ENCODE results near the gene RNF14.

RNF14 gene

DNA sequence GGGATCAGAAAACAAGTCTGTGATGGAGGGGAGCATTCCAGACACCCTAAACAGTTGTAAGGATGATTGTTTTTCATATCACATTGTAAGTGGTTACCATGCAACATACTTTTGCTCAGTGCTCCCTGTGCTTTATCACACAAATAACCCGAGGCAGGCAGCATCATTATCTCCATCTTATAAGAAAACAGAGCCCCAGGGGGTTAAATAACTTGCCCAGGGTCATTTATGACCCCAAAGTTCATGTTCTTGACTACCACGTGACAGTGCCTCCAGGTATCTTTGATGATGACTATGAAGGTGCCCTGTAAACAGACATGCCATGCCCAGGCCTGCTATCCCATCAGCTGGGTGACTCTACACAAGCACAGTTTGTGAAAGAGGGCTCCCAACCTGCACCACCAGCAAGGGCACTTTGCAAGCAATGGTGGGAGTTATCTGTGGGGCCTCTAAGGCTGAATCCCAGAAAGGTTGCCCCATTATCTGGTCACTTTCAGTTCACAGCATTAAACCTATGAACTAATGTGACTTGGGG lies 34.4 kb downstream of the RNF14 start:
- TF ChIP-seq, protein P1, sequence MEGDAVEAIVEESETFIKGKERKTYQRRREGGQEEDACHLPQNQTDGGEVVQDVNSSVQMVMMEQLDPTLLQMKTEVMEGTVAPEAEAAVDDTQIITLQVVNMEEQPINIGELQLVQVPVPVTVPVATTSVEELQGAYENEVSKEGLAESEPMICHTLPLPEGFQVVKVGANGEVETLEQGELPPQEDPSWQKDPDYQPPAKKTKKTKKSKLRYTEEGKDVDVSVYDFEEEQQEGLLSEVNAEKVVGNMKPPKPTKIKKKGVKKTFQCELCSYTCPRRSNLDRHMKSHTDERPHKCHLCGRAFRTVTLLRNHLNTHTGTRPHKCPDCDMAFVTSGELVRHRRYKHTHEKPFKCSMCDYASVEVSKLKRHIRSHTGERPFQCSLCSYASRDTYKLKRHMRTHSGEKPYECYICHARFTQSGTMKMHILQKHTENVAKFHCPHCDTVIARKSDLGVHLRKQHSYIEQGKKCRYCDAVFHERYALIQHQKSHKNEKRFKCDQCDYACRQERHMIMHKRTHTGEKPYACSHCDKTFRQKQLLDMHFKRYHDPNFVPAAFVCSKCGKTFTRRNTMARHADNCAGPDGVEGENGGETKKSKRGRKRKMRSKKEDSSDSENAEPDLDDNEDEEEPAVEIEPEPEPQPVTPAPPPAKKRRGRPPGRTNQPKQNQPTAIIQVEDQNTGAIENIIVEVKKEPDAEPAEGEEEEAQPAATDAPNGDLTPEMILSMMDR (IDR thresholded peaks at IDR 0.05), result no peak
- Histone ChIP-seq H3K36me3 (ENCODE audit: control insufficient read depth, insufficient read depth, low read length) (no peaks in the 10 kb centered on the region), H3K27ac (no peak overlapping the region), H3K9ac (no peak overlapping the region), H3K27me3 (ENCODE audit: control insufficient read depth, insufficient read depth, low read length) (no peaks in the 10 kb centered on the region), H2AFZ (no peak overlapping the region), H3K79me2 (no peaks in the 10 kb centered on the region), H3K4me2 (ENCODE audit: low read length) (no peak overlapping the region), H3K4me1 (no peaks in the 10 kb centered on the region), H3K9me3 (ENCODE audit: control insufficient read depth, low read length) (no peaks in the 10 kb centered on the region), H3K4me3 (ENCODE audit: low read depth, low read length) (no peak overlapping the region)

DNA sequence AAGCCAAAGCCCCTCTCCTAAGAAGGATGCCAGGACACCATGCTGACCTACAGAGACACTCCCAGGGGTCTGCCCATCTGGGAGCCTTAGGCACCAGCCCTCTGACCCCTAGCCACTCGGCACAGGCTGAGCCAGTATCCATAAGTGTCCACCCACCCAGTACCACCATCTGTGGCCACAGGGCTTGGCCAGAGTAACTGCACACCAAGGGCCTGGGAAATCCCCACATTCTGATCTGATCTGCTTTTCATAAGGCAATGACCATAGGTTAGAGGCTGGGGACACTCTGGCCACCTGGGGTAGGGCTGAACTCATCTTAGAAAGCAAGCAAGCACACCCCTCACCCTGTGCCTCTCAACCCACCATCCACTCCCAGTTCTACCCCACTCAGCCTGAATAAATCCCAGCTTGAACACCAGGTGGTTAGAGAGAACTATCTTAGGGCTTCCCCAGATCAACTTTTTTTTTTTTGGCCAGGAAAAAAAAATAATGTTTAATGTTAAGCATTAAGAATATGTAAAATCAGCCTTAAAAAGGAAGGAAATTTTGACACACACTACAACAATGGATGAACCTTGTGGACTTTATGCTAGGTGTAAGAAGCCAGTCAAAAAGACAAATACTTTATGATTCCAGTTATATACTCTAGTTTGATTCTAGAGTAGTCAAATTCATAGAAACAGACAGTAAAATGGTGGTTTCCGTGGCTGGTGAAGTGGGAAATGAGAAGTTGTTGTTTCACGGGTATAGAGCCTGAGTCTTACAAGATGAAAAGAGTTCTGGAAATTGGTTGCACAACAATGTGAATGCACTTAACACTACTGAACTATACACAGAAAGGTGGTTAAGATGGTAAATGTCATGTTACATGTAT lies 37.7 kb downstream of the RNF14 start:
- Histone ChIP-seq H3K27ac (no peak overlapping the region), H3K79me2 (no peaks in the 10 kb centered on the region), H3K36me3 (ENCODE audit: control insufficient read depth, insufficient read depth, low read length) (no peaks in the 10 kb centered on the region), H3K9ac (no peak overlapping the region), H3K4me1 (no peaks in the 10 kb centered on the region), H2AFZ (no peak overlapping the region), H3K27me3 (ENCODE audit: control insufficient read depth, insufficient read depth, low read length) (no peaks in the 10 kb centered on the region), H3K9me3 (ENCODE audit: control insufficient read depth, low read length) (no peaks in the 10 kb centered on the region), H3K4me3 (ENCODE audit: low read depth, low read length) (no peak overlapping the region), H3K4me2 (ENCODE audit: low read length) (no peak overlapping the region)
- TF ChIP-seq, protein P1 (IDR thresholded peaks at IDR 0.05), result no peak

DNA sequence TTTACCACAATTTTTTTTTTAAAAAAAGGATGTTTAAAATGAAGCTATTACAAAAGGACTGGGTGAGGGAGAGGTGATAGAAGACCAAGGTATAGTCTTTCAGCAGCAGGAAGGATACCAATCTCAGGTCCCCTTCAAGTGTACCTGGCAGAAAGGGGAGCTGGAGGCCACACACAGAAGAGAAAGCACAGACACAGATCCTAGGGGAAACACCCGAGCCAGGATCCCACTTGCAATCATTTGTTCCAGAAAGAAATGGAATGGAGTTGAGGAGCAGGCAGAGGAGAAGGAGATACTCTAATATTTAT lies 38.3 kb downstream of the RNF14 start:
- no peak overlapping the region for H3K9ac ChIP-seq
- H3K36me3 ChIP-seq (ENCODE audit: control insufficient read depth, insufficient read depth, low read length), result no peaks in the 10 kb centered on the region
- no peak overlapping the region for H3K4me2 ChIP-seq (ENCODE audit: low read length)
- no peak overlapping the region for H3K27ac ChIP-seq
- no peaks in the 10 kb centered on the region for H3K9me3 ChIP-seq (ENCODE audit: control insufficient read depth, low read length)
- no peaks in the 10 kb centered on the region for H3K27me3 ChIP-seq (ENCODE audit: control insufficient read depth, insufficient read depth, low read length)
- H3K79me2 ChIP-seq, result no peaks in the 10 kb centered on the region
- TF ChIP-seq, protein P1 (IDR thresholded peaks at IDR 0.05), result no peak
- peaks cover 2% of the 10 kb centered on the region for H3K4me1 ChIP-seq
- no peak overlapping the region for H3K4me3 ChIP-seq (ENCODE audit: low read depth, low read length)
- H2AFZ ChIP-seq, result no peak overlapping the region

DNA sequence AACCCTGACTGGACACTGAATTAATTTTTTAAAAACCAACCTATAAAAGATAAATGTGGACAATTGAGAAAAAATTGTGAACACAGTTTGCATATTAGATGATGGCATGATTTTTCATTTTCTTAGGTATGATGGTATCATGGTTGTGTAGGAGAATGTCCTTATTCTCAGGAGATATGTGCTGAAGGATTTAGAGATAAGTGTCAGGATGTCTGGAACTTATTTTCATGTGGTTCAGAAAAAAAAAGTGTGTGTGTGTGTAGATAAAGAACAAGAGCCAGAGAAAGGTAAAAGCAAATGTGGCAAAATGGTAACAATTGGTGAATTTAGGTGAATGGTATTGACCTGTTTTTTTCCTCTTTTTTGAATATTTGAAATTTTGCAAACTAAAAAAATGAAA lies 39.9 kb downstream of the RNF14 start:
- TF ChIP-seq, protein P1 (IDR thresholded peaks at IDR 0.05), result no peak
- no peaks in the 10 kb centered on the region for H3K27me3 ChIP-seq (ENCODE audit: control insufficient read depth, insufficient read depth, low read length)
- no peak overlapping the region for H2AFZ ChIP-seq
- no peak overlapping the region for H3K27ac ChIP-seq
- no peak overlapping the region for H3K4me3 ChIP-seq (ENCODE audit: low read depth, low read length)
- no peaks in the 10 kb centered on the region for H3K9me3 ChIP-seq (ENCODE audit: control insufficient read depth, low read length)
- H3K36me3 ChIP-seq (ENCODE audit: control insufficient read depth, insufficient read depth, low read length), result no peaks in the 10 kb centered on the region
- no peaks in the 10 kb centered on the region for H3K79me2 ChIP-seq
- H3K9ac ChIP-seq, result no peak overlapping the region
- H3K4me1 ChIP-seq, result peaks cover 13% of the 10 kb centered on the region
- H3K4me2 ChIP-seq (ENCODE audit: low read length), result no peak overlapping the region

DNA sequence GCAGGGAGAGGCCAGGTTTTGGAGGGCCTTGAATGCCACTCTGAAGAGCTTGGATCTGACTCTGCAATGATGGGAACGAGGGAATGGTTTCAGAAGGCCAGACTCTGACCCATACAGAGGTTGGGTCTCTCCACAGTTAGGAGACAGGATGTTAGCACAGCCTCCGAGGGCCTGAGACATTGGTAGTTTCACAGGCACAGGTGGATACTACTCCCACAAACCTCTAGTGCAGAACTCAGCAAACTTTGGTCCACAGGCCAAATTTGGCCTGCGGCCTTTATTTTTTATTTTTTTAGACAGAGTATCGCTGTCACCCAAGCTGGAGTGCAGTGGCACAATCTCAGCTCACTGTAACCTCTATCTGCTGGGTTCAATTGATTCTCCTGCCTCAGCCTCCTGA lies 41.0 kb downstream of the RNF14 start:
- Histone ChIP-seq H3K79me2 (no peaks in the 10 kb centered on the region), H3K4me1 (peaks cover 14% of the 10 kb centered on the region), H2AFZ (no peak overlapping the region), H3K36me3 (ENCODE audit: control insufficient read depth, insufficient read depth, low read length) (no peaks in the 10 kb centered on the region), H3K4me3 (ENCODE audit: low read depth, low read length) (no peak overlapping the region), H3K4me2 (ENCODE audit: low read length) (no peak overlapping the region), H3K27ac (no peak overlapping the region), H3K27me3 (ENCODE audit: control insufficient read depth, insufficient read depth, low read length) (no peaks in the 10 kb centered on the region), H3K9ac (no peak overlapping the region), H3K9me3 (ENCODE audit: control insufficient read depth, low read length) (no peaks in the 10 kb centered on the region)
- TF ChIP-seq, protein P1 (IDR thresholded peaks at IDR 0.05), result no peak
